ENCODE results near the gene FAM170B.

The FAM170B gene

DNA sequence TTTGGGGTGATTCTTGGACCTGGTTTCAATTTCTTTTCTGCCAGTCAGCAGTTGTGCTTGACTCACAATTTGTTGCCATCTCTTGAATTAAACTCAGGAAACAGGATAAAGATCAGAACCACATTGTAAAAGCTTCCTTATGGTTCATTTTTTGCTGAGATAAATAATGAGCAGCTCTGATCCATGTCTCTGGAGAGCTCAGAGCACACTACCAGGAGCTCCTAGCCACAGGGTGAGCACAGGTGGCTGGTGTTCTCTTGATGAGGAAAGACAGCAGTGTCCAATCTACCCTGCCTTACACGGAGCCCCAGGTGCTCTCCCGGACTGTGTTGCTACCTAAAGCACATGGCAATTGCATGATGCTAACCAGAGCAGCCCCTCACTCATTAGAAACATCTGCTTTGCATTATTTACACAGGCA lies 17.2 kb upstream of the FAM170B start:
- no peak for DNase-seq

DNA sequence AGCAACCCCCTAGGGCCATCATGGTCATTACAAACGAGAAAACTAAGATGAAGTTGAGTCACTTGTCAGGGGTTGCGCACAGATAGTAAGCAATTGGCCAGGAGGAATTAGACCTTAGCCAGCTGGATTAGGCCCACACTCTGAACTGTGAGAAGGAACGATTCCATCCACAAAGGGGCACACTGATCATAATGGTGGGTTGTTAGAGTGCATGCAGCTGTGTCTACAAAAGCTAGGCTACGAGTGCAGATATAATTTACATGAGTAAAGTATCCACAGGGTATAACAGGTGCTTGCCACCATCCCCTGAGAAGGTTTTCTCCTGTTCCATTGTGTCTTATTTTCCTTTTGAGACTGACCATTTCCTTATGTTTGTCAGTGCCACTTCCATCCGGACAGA lies 16.6 kb upstream of the FAM170B start:
- no peak for DNase-seq

DNA sequence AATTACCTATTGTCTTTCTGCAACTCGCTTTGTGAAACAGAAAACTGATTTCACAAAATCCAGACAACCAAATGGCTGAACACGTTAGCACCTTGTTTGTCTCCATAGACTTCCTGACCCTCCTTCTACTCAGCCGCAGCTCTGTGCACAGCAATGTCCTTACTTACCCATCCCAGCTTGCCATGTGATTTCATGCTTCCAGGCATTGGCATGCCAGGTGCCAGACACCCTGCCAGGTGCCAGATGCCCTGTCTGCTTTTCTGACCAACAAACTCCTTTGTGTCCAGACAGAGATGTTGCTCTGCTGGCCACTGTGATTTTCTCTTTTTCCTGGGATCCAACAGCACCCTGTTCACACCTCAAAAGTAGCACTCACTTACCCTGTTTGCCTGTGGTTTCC lies 16.1 kb upstream of the FAM170B start:
- DNase-seq, result no peak

DNA sequence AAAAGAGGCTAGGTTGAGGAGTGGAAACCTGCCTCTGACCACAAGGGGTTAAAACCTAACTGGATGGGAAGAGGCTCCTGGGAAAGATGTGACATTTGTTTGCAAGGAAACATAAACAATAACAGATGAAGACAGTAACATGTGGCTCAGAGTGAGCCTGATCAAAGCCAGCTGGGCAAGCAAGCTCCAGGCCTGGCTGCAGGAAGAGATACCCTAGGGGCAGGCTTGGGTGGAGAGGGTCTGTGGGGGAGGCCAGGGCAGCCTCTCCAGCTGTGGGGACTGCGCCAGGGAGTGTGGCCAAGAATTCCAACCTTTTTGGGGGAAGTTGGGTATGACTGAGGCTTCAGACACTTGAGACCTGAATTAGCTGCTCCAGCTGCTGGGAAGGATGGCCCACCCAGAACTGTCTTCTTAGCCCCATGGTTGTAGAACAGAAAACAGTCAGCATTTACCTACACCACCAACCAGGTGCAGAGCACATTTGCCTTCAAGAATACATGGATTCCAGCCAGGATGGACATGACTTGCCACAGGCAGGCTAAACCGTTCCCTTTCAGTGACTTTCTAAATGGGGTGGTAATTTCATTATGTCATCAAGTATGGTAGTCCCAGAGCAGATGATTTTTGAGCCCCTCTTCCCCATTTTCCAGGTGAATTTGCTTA lies 10.4 kb upstream of the FAM170B start:
- no peak for DNase-seq

DNA sequence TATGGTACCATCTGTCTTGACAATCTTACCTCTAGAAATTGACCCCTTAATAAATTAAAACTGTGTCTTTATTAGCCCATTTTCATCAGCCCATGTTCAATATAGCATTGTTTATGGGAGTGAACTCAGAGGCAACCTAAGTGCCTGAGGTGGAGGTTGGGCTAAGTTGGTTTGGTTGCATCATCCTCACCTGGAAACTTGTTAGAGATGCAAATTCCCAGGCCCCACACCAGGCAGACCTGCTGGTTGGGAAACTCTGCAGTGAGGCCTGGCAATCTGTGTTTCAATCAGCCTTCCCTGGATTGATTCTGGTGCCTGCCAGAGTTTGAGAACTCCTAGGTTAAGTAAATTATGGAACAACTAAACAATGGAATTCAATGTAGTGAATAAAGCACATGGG lies 9.4 kb upstream of the FAM170B start:
- no peak for DNase-seq

DNA sequence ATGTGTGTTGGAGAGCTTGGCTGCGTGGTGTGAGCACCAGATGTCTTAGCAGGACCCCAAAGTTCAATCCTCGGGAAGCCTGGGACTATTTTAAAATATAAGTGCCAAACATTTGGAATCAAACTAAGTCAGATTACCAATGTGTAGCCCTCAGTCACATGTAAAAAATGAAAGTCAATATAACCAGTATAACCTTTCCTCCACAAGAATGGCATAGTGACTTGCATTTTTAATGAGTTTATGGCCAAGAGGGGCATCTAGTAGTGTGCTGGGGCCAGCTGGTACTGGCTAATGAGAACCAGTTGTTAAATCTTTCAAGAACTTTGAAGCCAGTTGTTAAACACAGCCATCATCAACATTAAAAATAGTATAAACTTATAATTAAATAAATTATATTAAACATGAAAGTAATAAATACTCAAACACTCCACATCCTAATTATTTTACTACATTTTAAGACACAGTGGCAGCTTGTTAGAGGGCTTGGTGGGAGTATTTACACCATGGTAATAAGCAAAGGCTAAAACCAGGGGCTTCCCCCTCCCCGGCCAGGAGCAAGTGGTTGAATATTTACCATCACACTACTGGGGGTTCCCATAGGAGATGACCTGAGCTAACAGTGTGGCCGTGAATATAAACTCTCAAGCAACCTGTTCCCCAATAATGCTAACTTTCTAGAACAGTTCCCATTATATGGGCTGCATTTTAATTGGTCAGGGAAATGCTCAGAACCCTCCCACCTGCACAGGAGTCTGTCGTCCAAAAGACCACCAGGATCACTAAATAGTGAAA lies 7.9 kb upstream of the FAM170B start:
- DNase-seq, result no peak

DNA sequence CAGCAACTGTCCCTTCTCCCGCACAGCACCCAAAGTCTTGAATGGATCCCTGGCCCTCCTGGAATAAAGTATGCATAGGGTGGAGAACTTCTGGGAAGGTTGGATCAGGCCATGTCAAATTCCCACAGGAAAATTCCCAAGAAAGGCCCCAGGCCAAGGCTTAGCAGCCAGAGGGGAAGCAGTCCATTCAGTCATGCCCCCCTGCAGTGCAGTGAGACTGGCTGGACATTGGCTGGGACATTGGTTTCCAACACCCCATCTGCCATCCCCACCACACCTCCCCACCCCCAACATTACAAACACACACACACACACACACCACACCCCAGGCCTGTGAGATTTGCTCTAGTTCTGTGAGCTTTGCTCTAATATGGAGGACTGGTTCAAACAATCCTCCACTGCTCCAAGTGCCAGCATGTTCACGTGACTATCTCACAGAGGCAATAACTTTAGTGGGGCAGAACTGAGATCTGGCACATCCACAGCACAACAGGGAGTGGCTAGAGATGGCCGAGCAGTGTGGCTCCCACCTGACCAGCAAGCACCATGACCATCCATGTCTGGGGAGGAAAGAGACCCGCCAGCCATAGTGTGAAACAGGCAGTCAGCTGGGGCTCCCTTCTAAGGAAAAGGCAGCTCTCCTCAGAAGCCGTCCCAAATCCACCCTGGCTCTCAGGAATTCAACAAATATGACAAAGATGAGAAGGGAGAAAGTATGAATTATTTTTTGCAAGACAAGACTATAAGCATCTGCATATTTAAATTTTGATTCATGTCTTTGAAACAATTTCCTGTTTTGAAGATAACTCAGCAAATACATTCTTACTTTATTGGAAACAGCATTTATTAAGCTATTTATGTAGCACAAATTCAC lies 6.7 kb upstream of the FAM170B start:
- no peak for DNase-seq

DNA sequence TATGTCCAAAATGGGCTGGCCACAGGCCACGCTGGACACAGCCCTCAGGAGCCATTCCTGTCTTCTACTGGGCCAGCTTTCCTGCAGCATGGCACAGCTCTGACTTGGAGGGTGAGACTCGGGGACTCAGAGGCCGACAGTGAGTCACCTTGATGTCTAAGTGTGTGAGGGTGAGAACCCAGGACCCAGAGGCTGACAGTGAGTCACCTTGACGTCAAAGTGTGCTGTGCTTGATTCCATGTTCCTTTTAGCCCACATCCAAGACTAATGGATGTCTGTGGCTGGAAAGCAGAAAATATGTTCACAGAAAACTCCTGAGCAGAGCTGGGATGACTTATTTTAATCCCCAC lies 6.0 kb upstream of the FAM170B start:
- no peak for DNase-seq

DNA sequence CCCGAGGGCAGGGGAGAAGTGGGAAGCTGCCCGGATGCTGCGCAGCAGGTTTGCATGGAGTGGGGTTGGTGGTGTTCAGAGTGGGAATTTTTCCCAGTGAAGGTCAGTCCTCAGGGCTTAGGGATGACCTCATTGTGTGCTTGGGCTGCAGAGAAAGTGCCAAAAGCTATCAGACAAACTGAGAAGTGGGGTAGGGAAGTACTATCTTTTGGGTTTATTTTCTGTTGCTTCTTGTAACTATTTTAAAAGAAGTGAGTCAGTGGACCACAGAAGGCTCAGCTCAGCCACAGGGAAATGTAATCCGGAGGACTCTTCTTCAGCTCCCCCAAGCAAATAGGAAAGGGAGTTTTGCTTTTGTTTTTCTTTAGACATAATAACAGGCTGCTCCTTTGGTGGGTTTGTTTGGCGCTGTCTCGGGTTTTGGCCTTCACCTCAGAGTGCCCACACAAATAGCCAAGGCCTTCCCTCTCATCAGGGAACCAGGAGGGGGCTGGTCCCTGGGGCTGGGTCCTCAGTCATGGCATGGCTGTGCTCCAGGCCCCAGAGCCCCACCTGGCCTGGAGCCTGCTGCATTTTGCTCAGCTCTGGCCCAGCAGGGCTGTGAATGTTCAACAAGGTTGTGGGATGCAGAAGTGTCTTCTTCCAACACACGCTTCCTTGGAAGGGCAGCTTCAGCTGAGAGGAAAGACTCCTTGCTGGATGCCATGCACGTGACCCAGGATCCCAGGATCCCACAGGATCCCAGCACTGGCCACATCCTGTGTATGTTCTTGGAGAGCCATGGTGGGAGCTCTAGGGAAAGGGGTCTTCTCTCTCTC lies 5.4 kb upstream of the FAM170B start:
- DNase-seq, result no peak

DNA sequence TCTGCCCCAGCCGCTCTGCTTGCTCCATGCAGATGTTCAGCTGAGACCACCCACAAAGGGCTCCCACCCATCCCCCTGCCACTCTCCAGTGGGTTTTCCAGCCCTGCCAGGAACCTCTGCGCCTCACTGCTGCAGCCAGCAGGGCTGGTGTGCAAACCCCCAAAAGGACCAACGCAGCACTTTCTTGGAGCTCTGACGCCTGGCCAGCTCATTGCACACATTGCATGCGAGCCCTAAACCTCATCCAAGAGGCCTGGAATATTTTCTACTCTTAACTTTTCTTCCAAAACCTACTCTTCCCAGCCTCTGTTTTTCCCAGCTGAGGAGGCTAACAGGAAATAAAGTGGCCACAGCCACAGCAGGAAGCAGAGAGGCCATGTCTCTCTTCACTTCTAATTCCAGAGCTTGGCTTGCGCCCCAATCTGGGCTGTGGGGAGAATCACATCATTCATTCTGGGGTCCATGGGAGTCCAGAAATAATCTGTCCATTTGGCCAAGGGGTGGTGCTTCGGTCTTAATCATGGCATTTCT lies 4.6 kb upstream of the FAM170B start:
- DNase-seq, result no peak

DNA sequence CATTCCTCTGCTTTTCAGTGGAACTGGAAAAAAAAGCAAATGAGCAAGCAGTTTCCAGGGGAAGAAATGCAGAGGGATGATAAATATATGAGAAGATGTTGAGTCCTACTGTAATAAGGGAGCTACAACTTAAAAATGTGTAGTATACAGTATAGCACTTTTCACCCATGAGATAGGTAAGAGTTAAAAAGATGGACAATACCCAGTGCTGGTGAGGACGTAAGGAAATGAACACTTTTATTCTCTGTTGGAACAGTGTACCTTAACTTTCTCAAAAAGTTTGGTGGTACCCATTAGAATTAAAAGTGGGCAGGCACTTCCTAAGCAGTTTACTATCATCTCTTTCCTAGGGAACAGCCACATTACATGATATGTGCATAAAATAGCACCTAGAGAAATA lies 2.7 kb upstream of the FAM170B start:
- no peak for DNase-seq

DNA sequence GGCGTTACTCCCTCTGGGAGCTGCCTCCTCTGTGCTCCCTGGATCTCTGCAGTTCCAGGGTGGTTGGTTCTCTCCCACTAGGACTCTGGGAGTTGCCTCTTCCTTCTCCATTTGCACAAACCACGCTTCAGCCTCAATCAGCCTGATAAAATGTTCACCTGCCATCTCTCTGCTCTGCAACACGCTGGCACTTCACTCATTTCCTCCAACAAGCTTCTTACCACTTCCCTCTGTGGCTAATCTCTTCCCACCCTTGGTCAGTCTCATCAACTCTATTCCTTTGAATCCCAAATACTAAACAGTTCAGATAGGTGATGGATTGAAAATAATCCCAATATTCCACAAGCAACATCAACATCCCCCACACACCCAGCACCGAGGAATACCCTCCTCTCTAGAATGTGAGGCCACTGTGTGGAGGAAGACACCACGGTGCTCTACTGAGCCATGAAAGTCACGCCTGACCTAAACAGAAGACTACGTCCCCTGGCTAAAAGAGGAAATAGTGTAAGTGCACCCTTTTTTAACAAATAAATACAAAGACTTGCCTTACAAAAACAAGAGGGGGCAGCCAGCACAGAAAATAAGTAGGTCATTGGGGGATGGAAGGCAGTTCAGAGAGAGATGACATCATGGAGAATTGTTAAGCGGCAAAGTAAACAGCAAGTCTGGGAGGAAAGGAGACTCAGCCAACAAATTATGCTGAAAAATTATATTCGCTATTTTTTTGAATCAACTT lies 1.9 kb upstream of the FAM170B start:
- DNase-seq, result no peak

DNA sequence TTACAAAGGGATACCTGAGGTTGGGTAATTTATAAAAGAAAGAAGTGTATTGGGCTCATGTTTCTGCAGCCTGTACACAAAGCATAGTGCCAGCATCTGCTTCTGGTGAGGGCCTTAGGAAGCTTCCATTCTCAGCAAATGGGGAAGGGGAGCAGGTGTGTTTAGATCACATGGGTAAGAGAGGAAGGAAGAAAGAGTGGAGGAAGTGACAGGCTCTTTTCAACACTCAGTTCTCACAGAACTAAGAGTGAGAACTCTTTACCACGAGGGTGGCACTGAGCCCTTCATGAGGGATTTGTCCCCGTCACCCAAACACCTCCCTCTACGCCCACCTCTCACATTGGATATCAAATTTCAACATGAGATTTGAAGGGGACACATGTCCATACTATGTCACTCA lies 506 bp upstream of the FAM170B start:
- DNase-seq, result no peak

DNA sequence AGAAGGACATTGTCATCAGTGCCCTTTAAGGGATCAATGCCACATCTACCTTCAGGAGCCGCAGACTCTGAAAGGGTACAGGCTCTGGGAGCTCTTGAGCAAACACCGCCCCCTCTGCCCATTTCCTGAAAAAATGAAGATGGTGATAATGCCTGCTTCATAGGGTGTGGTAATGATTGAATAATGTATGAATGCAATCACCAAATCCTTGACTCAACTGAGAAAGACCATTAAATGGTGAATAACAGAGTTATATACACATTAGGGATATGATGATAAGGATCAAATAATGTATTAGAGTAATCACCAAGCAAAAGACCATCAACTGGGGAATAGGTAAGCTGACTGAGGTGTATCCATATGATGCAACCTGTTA lies 1.5 kb downstream of the FAM170B start:
- DNase-seq, result no peak

DNA sequence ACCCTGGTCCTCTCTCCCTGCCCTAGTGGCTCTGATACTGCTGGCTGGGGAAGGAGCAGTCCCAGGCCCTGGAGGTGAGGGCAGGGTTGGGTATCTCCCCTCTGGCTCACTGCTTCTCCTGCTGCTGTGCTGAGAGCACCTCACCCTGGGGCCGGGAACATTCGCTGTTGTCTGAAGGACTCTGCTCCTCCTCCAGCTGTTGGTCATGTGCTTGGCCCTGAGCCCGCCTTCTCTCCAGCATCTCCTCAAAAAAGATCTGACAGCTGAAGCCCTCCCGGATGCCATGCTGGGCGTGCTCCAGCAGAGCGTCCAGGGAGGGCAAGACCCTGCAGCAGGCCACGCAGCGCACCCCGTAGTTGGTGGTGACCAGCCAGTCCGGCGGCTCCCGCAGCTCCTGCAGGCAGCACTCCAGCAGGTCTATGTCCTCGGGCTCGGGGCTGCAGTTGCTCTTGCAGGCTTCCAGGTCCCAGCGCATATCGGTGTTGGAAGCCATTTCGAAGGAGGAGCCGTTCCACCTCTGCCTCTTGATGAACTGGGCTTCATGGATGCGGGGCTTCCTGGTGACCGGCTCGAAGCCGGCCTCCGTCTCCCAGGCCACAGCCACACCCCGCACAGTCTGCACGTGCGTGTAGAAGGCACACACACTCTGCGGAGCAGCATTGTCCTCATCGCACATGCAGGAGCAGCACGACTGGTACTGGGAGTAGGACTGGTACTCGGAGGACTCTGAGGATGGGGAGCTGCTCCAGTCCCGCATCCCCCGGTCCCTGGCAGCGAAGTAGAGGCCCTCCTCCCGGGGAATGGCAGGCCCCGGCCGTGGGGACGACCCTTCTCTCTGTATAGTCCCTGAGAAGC lies 2.1 kb downstream of the FAM170B start:
- DNase-seq, result no peak

DNA sequence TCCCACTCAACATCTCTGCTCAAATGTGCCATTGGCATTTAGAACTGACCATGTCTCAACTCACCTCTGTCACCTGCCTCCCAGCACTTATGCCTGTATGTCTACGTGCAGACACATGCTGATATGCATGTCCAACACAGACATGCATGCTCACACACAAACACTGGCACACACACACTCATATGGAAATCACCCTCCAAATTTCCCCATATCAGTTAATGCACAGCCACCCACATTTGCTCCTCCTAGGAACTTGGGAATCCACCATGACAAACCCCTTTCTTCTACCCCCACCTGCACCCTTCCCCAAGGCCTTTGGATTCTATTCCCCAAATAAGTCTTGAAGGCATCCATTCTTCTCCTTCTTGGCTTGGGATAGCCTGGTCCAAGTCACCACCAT lies 4.4 kb downstream of the FAM170B start:
- DNase-seq, result no peak

DNA sequence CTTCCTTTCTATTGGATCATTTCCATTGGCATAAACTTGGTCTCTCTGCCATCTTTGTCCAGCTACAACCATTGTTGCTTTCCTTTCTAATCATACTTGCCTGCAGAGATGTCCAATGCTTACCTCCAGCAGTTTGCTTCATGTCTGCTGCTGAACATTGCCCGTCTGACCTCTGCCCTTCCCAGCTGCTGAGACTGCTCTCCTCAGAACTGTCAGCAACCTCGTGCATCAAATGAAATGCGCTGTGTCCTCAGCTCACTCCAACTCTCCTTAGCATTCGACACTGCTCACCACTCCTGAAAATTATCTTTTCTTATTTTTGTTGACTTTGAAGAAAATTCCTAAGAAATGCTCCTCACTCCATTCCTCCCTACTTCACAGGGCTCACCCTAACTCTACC lies 5.0 kb downstream of the FAM170B start:
- no peak for DNase-seq

DNA sequence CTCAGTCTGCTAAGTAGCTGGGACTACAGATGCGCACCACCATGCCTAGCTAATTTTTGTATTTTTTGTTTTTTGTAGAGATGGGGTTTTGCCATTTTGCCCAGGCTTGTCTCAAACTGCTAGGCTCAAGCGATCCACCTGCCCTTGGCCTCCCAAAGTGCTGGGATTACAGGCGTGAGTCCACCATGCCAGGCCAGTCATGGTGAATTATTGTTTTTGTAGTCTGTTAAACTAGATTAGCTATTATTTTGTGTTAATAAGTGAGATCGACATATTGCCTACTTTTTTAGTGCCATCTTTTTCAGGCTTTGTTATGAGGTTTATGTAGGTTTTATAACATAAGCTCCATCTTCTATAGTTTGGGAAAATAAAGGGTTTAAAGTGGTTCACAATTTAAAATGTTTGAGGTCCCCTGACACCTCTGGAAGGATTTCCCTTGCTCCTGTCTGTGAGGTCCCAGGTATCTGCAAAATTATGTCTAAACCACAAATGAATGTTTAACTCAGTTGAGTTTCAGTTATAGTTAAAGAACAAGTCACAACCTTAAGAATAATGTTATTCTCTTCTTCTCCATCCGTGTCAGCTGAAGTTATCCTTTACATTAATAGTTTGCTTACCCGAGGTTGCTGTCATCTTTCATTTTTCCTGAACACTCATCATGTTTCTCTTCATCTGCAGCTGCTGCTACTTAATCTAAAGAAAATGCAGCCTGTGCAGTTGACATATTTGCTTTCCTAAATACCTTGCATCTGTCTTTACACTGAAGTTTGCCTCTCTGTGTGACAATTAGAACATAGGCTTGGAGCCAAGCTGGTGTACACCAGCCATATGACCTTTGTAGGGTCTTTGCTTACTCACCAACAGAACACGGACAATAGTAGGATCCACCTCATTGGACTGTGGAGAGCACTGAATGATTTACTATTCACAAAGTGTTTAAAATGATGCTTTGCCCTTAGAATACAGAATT lies 9.6 kb downstream of the FAM170B start:
- DNase-seq, result no peak

DNA sequence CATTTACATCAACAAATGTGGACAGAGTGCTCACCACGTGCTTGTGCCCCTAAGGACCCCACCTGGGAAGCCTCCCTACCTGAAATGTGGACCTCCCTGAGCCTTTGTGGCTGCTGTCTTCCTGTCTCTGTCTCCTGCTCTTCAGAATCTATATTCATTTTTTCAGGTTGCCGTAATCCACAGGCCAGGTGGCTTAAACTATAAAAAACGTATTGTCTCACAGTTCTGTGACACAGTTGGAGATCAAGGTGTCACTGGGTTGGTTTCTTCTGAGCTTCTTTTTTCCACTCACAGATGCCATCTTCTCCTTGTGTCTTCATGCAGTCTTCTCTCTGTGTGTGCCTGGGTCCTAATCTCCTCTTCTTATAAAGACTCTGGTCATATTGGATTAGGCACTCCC lies 12.9 kb downstream of the FAM170B start:
- DNase-seq, result no peak

DNA sequence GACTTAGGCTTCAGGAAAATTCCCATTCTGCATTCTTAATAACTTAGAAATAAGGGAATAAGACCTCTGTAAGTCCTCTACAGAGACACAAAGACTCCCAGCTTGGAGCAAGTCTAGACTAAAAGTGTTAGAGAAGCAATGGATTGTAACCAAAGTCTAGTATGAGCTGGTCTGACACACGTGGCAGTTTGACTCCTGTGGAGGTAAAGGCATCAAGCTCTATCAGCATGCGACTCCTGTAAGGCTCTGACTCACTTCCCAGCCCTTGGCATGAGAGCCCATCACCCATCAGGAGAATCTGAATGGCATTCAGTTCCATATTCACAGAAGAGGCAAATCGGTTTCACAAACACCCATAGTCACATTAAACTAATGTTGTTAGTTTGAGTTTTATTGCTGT lies 14.1 kb downstream of the FAM170B start:
- no peak for DNase-seq
